Neutrophil (primary cell): ENCODE results near the gene DAZAP2.
A peak's percentile ranks its signal among the peaks of the same experiment; 100 is the strongest.

Experiments used
- H3K27ac ChIP-seq: fragments of 200-600 bp; sonication (generic); 2 replicates; pipeline ENCODE4 v1.5.1; 2016; ENCODE audit warnings: mild to moderate bottlenecking, moderate library complexity
- H3K27me3 ChIP-seq: fragments of 200-600 bp; sonication (generic); 2 replicates; pipeline ENCODE4 v1.6.0; 2016; ENCODE audit warnings: mild to moderate bottlenecking
- H3K36me3 ChIP-seq: fragments of 200-600 bp; sonication (generic); 2 replicates; pipeline ENCODE4 v1.5.1; 2017
- H3K4me1 ChIP-seq, 2 experiments: fragments of 200-600 bp in 1 of 2; sonication (generic) in 1 of 2; 1 replicate in 1 of 2; 2 replicates in 1 of 2; pipeline versions ENCODE4 v1.5.1 to v1.6.1; 2013 to 2016; ENCODE audit warnings: low read depth in 1 of 2, low read length in 1 of 2, mild to moderate bottlenecking in 1 of 2, moderate library complexity in 1 of 2; ENCODE audit not compliant: control insufficient read depth in 1 of 2, insufficient read depth in 1 of 2
- H3K4me3 ChIP-seq, 2 experiments: fragments of 200-600 bp in 1 of 2; sonication (generic) in 1 of 2; 1 replicate in 1 of 2; 2 replicates in 1 of 2; pipeline ENCODE4 v1.5.1; 2013 to 2016; ENCODE audit warnings: low read depth in 1 of 2, low read length in 1 of 2, mild to moderate bottlenecking in 1 of 2, moderate library complexity in 1 of 2
- H3K9me3 ChIP-seq: fragments of 200-600 bp; sonication (generic); 2 replicates; pipeline ENCODE4 v1.5.1; 2016
- CTCF ChIP-seq: fragments of 200-600 bp; sonication (generic); IDR thresholded peaks from 2 replicates; pipeline ENCODE4 v1.5.1; 2016; ENCODE audit warnings: antibody characterized with exemption

The DAZAP2 gene

GRCh38 chr12:51238510-51239334 is at the start of gene DAZAP2:
Gene DAZAP2 (plus strand): TSS chr12:51238826. CDS start chr12:51238908, 82 bp downstream.
- peaks cover 43% of the 10 kb centered on the region for H3K36me3 ChIP-seq
- no peaks in the 10 kb centered on the region for H3K27me3 ChIP-seq
- peaks cover 5% of the 10 kb centered on the region for H3K9me3 ChIP-seq
- peaks cover 57 to 67% of the 10 kb centered on the region in 2 experiments for H3K4me1 ChIP-seq
- H3K4me3 ChIP-seq = peak within 1 kb of the TSS; percentile 86 to 97
- peak; percentile 76 for TF ChIP-seq CTCF
- H3K27ac ChIP-seq = peak within 1 kb of the TSS; percentile 100

- Histone ChIP-seq H3K9me3 (no peaks in the 10 kb centered on the region), H3K27ac (no peak overlapping the region), H3K27me3 (no peaks in the 10 kb centered on the region), H3K36me3 (no peaks in the 10 kb centered on the region), H3K4me3 (no peak overlapping the region), H3K4me1 (no peaks in the 10 kb centered on the region)
- no peak for TF ChIP-seq CTCF
These were observed 48.8 kb upstream of the DAZAP2 start for GRCh38 chr12:51189790-51190355.

GRCh38 chr12:51190820-51191219 is 47.8 kb upstream of the DAZAP2 start:
- Histone ChIP-seq H3K27ac (no peak overlapping the region), H3K9me3 (no peaks in the 10 kb centered on the region), H3K4me3 (no peak overlapping the region), H3K4me1 (no peaks in the 10 kb centered on the region), H3K36me3 (no peaks in the 10 kb centered on the region), H3K27me3 (no peaks in the 10 kb centered on the region)
- no peak for TF ChIP-seq CTCF

- Histone ChIP-seq H3K27me3 (no peaks in the 10 kb centered on the region), H3K4me1 (no peaks in the 10 kb centered on the region), H3K36me3 (no peaks in the 10 kb centered on the region), H3K4me3 (no peak overlapping the region), H3K27ac (no peak overlapping the region), H3K9me3 (no peaks in the 10 kb centered on the region)
- no peak for TF ChIP-seq CTCF
These were observed 46.9 kb upstream of the DAZAP2 start for GRCh38 chr12:51191516-51192283.

- Histone ChIP-seq H3K27me3 (no peaks in the 10 kb centered on the region), H3K36me3 (no peaks in the 10 kb centered on the region), H3K4me3 (no peak overlapping the region), H3K4me1 (no peaks in the 10 kb centered on the region), H3K27ac (no peak overlapping the region), H3K9me3 (no peaks in the 10 kb centered on the region)
- no peak for TF ChIP-seq CTCF
These were observed 46.3 kb upstream of the DAZAP2 start for GRCh38 chr12:51192284-51192671.
